HEK293 (cell line): ENCODE results near the gene ZBTB47.

Experiments used
- CTCF ChIP-seq: fragments of 450-650 bp; formaldehyde crosslinking; IDR thresholded peaks from 2 replicates; pipeline ENCODE4 v1.5.1; 2016; ENCODE audit warnings: missing biosample characterization, missing genetic modification characterization
- FEZF1 ChIP-seq: fragments of 450-650 bp; formaldehyde crosslinking; IDR thresholded peaks from 2 replicates; pipeline ENCODE4 v1.5.1; 2016; ENCODE audit warnings: missing biosample characterization, missing genetic modification characterization
- GLI4 ChIP-seq: fragments of 450-650 bp; formaldehyde crosslinking; IDR thresholded peaks from 2 replicates; pipeline ENCODE4 v1.5.1; 2016; ENCODE audit warnings: missing biosample characterization, missing genetic modification characterization
- PATZ1 ChIP-seq: fragments of 450-650 bp; formaldehyde crosslinking; IDR thresholded peaks from 2 replicates; pipeline ENCODE4 v1.5.1; 2016; ENCODE audit warnings: missing biosample characterization, missing genetic modification characterization
- YY1 ChIP-seq: fragments of 450-650 bp; formaldehyde crosslinking; IDR thresholded peaks from 2 replicates; pipeline ENCODE4 v1.5.1; 2018; ENCODE audit warnings: missing biosample characterization, missing genetic modification characterization
- ZBTB26 ChIP-seq: fragments of 450-650 bp; formaldehyde crosslinking; optimal IDR thresholded peaks from 2 replicates; pipeline ENCODE3; 2016; ENCODE audit warnings: missing biosample characterization, mild to moderate bottlenecking, missing genetic modification characterization
- ZBTB8A ChIP-seq: fragments of 450-650 bp; formaldehyde crosslinking; IDR thresholded peaks from 2 replicates; pipeline ENCODE4 v1.5.1; 2016; ENCODE audit warnings: missing biosample characterization, missing genetic modification characterization
- ZNF423 ChIP-seq: fragments of 450-650 bp; formaldehyde crosslinking; IDR thresholded peaks from 2 replicates; pipeline ENCODE4 v1.5.1; 2016; ENCODE audit warnings: missing biosample characterization, missing genetic modification characterization

- no peak for TF ChIP-seq ZBTB26 (tag by site-specific recombination)
- TF ChIP-seq GLI4 (tag by site-specific recombination), result no peak
- no peak for TF ChIP-seq CTCF (tag by site-specific recombination)
- TF ChIP-seq ZNF423 (tag by site-specific recombination), result no peak
- no peak for TF ChIP-seq PATZ1
- no peak for TF ChIP-seq FEZF1 (tag by site-specific recombination)
- TF ChIP-seq ZBTB8A, result no peak
- no peak for TF ChIP-seq YY1
Observed at GRCh38 chr3:42666022-42666421, 12.5 kb downstream of the ZBTB47 start.
